Esophagus squamous epithelium (tissue), 4 donors: ENCODE measurements around the gene RPL37.

Experiments
- CTCF ChIP-seq, 6 experiments: fragments of 450-650 bp in 4 of 6; fragments of 200-600 bp in 2 of 6; sonication (generic) in 2 of 6; IDR thresholded peaks; one replicate each; pipeline ENCODE4 v1.5.1; 2016 to 2019; ENCODE audit warnings: antibody characterized with exemption in 6 of 6, mild to moderate bottlenecking in 4 of 6, moderate library complexity in 4 of 6
- POLR2A ChIP-seq, 4 donors: fragments of 450-650 bp; IDR thresholded peaks; one replicate each; pipeline ENCODE4 v1.6.1; 2017; ENCODE audit warnings: antibody characterized with exemption in 4 of 4, mild to moderate bottlenecking in 4 of 4, moderate library complexity in 3 of 4

- TF ChIP-seq CTCF (IDR thresholded peaks at IDR 0.05), result no peak
- no peak for TF ChIP-seq POLR2A (IDR thresholded peaks at IDR 0.05)
Observed at GRCh38 chr5:40882291-40882690, 47.3 kb upstream of the RPL37 start.
